Stomach (tissue), 4 donors: ENCODE data around the gene ELP2.

ENCODE experiments used
- EP300 ChIP-seq: sonication (generic); formaldehyde crosslinking; IDR thresholded peaks from one replicate; pipeline ENCODE4 v1.6.1; 2017; ENCODE audit warnings: antibody characterized with exemption
- POLR2A ChIP-seq, 4 donors: fragments of 450-650 bp; IDR thresholded peaks; one replicate each; pipeline ENCODE4 v1.6.1; 2016; ENCODE audit warnings: antibody characterized with exemption in 4 of 4, control low read depth in 2 of 4, mild to moderate bottlenecking in 1 of 4, moderate library complexity in 1 of 4
- POLR2AphosphoS5 ChIP-seq, 3 donors: sonication (generic); formaldehyde crosslinking; IDR thresholded peaks; one replicate each; pipeline ENCODE4 v1.6.1; 2016; ENCODE audit warnings: antibody characterized with exemption in 3 of 3
- TF ChIP-seq, protein P1 (sequence below), 7 experiments: fragments of 450-650 bp in 4 of 7; fragments of 200-600 bp in 3 of 7; sonication (generic) in 3 of 7; IDR thresholded peaks; one replicate each; pipeline ENCODE4 v1.5.1; 2016 to 2019; ENCODE audit warnings: antibody characterized with exemption in 7 of 7, control low read depth in 2 of 7, mild to moderate bottlenecking in 1 of 7

DNA sequence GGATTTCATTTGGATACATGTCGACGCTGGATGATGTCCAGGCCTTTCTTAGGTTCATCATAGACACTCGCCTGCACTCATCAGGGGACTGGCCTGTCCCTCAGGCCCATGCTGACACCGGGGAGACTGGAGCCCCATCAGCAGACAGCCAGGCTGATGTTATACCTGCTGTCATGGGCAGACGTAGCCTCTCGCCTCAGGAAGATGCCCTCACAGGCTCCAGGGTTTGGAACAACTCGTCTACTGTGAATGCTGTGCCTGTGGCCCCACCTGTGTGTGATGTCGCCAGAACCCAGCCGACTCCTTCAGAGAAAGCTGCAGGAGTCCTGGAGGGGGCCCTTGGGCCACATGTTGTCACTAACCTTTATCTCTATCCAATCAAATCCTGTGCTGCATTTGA, 85.9 kb downstream of the ELP2 start:
- TF ChIP-seq EP300 (no peak), POLR2AphosphoS5 (IDR thresholded peaks at IDR 0.05) (no peak), POLR2A (IDR thresholded peaks at IDR 0.05) (no peak)
- TF ChIP-seq, protein P1, sequence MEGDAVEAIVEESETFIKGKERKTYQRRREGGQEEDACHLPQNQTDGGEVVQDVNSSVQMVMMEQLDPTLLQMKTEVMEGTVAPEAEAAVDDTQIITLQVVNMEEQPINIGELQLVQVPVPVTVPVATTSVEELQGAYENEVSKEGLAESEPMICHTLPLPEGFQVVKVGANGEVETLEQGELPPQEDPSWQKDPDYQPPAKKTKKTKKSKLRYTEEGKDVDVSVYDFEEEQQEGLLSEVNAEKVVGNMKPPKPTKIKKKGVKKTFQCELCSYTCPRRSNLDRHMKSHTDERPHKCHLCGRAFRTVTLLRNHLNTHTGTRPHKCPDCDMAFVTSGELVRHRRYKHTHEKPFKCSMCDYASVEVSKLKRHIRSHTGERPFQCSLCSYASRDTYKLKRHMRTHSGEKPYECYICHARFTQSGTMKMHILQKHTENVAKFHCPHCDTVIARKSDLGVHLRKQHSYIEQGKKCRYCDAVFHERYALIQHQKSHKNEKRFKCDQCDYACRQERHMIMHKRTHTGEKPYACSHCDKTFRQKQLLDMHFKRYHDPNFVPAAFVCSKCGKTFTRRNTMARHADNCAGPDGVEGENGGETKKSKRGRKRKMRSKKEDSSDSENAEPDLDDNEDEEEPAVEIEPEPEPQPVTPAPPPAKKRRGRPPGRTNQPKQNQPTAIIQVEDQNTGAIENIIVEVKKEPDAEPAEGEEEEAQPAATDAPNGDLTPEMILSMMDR (IDR thresholded peaks at IDR 0.05) = no peak
